ENCODE results near the gene WWP2. TPM values are rescaled to one million over a fixed set of nuclear protein-coding genes. Genes with fewer than 3 reads are reported as not detected.

The WWP2 gene
- total RNA-seq, 3 donors from 2014 or later (not counting 1 experiment from before 2014, with no cell fraction given) = 72.8 to 95.6 (median 81.6) TPM

GRCh38 chr16:69889295-69889964 lies 127.3 kb downstream of the WWP2 start:
- no peak overlapping the region for H3K4me3 Mint-ChIP-seq
- Histone ChIP-seq H3K9me3 (ENCODE audit: control insufficient read depth, insufficient read depth, low read length) (no peaks in the 10 kb centered on the region), H3K4me3 (ENCODE audit: low read length) (no peak overlapping the region), H3K27me3 (ENCODE audit: control insufficient read depth, insufficient read depth, low read length) (no peaks in the 10 kb centered on the region), H3K36me3 (ENCODE audit: control insufficient read depth, insufficient read depth, low read length) (peaks cover 24% of the 10 kb centered on the region), H3K4me1 (ENCODE audit: control insufficient read depth, insufficient read depth, low read length) (no peaks in the 10 kb centered on the region), H3K27ac (ENCODE audit: low read length) (no peak overlapping the region)
- H3K27me3 Mint-ChIP-seq (ENCODE audit: low read depth in 2 of 2) = no peaks in the 10 kb centered on the region
- peak overlapping the region; percentile 11 to 31 for H3K27ac Mint-ChIP-seq
- ATAC-seq (peak in 1 of 3 donors; percentile 55), DNase-seq (no peak)
- H3K4me1 Mint-ChIP-seq = peaks cover 15 to 19% of the 10 kb centered on the region in 2 donors
- 85% methylated on average over 5 of the region's 7 CpGs for WGBS (ENCODE audit: insufficient coverage)
- intact Hi-C loops (cut with micrococcal nuclease) = no loop called here
- no peaks in the 10 kb centered on the region for H3K36me3 Mint-ChIP-seq
- TF ChIP-seq CTCF (IDR thresholded peaks at IDR 0.05) = no peak
- no peaks in the 10 kb centered on the region for H3K9me3 Mint-ChIP-seq

GRCh38 chr16:69890114-69890891 lies 128.2 kb downstream of the WWP2 start:
- Mint-ChIP-seq H3K36me3 (no peaks in the 10 kb centered on the region), H3K9me3 (no peaks in the 10 kb centered on the region)
- WGBS (ENCODE audit: insufficient coverage) = 98% methylated on average over 17 of the region's 17 CpGs

GRCh38 chr16:69890892-69891282 lies 128.8 kb downstream of the WWP2 start:
- WGBS (ENCODE audit: insufficient coverage) = 95% methylated on average over 7 of the region's 8 CpGs
- Histone ChIP-seq H3K4me1 (ENCODE audit: control insufficient read depth, insufficient read depth, low read length) (no peaks in the 10 kb centered on the region), H3K27me3 (ENCODE audit: control insufficient read depth, insufficient read depth, low read length) (no peaks in the 10 kb centered on the region), H3K36me3 (ENCODE audit: control insufficient read depth, insufficient read depth, low read length) (peaks cover 23% of the 10 kb centered on the region), H3K9me3 (ENCODE audit: control insufficient read depth, insufficient read depth, low read length) (no peaks in the 10 kb centered on the region), H3K4me3 (ENCODE audit: low read length) (no peak overlapping the region), H3K27ac (ENCODE audit: low read length) (no peak overlapping the region)
- intact Hi-C loops (cut with micrococcal nuclease) = no loop called here
- no peaks in the 10 kb centered on the region for H3K27me3 Mint-ChIP-seq (ENCODE audit: low read depth in 2 of 2)
- no peak for TF ChIP-seq CTCF (IDR thresholded peaks at IDR 0.05)
- H3K4me1 Mint-ChIP-seq = peaks cover 7 to 12% of the 10 kb centered on the region in 2 donors
- DNase-seq (no peak), ATAC-seq (no peak)
- H3K9me3 Mint-ChIP-seq = no peaks in the 10 kb centered on the region
- H3K4me3 Mint-ChIP-seq = no peak overlapping the region
- no peak overlapping the region for H3K27ac Mint-ChIP-seq
- no peaks in the 10 kb centered on the region for H3K36me3 Mint-ChIP-seq

More at GRCh38 chr16:69890114-69890891, 128.2 kb downstream of the WWP2 start:
- no peak overlapping the region for H3K4me3 ChIP-seq (ENCODE audit: low read length)
- Mint-ChIP-seq H3K27me3 (ENCODE audit: low read depth in 2 of 2) (no peaks in the 10 kb centered on the region), H3K4me1 (peaks cover 13 to 17% of the 10 kb centered on the region in 2 donors), H3K4me3 (no peak overlapping the region), H3K27ac (peak overlapping the region in 1 of 2 donors; percentile 11)
- no peak overlapping the region for H3K27ac ChIP-seq (ENCODE audit: low read length)
- H3K36me3 ChIP-seq (ENCODE audit: control insufficient read depth, insufficient read depth, low read length) = peaks cover 23% of the 10 kb centered on the region
- no peak for ATAC-seq
- no peaks in the 10 kb centered on the region for H3K9me3 ChIP-seq (ENCODE audit: control insufficient read depth, insufficient read depth, low read length)
- intact Hi-C loops (cut with micrococcal nuclease) = no loop called here
- no peaks in the 10 kb centered on the region for H3K27me3 ChIP-seq (ENCODE audit: control insufficient read depth, insufficient read depth, low read length)
- H3K4me1 ChIP-seq (ENCODE audit: control insufficient read depth, insufficient read depth, low read length) = no peaks in the 10 kb centered on the region
- TF ChIP-seq CTCF (IDR thresholded peaks at IDR 0.05) = no peak
- DNase-seq = no peak
